Liver (tissue), 3 donors: ENCODE data around the gene PKP4.

Experiments
- CTCF ChIP-seq: fragments of 150-350 bp; IDR thresholded peaks from 2 replicates; pipeline ENCODE4 v1.5.1; 2017; ENCODE audit warnings: improper control_type of control experiment, low read depth, low read length; ENCODE audit not compliant: missing input control
- EGR1 ChIP-seq, 2 donors: IDR thresholded peaks; 2 replicates each; pipeline ENCODE4 v1.6.1; 2016 to 2018; ENCODE audit warnings: antibody characterized with exemption in 2 of 2, low read depth in 2 of 2
- FOXA1 ChIP-seq: IDR thresholded peaks from 2 replicates; pipeline ENCODE4 v1.6.1; 2016; ENCODE audit warnings: antibody characterized with exemption
- FOXA2 ChIP-seq: IDR thresholded peaks from 2 replicates; pipeline ENCODE4 v1.6.1; 2016; ENCODE audit warnings: antibody characterized with exemption
- GABPA ChIP-seq, 2 donors: IDR thresholded peaks in 1 of 2; conservative IDR thresholded peaks in 1 of 2; 2 replicates each; pipeline ENCODE4 v1.6.1; 2016; ENCODE audit warnings: antibody characterized with exemption in 2 of 2, mild to moderate bottlenecking in 1 of 2, moderate library complexity in 1 of 2
- JUND ChIP-seq, 2 donors: IDR thresholded peaks; 2 replicates each; pipeline ENCODE4 v1.6.1; 2016; ENCODE audit warnings: antibody characterized with exemption in 2 of 2
- RAD21 ChIP-seq, 2 donors: IDR thresholded peaks; 2 replicates each; pipeline ENCODE4 v1.6.1; 2016; ENCODE audit warnings: antibody characterized with exemption in 2 of 2, mild to moderate bottlenecking in 2 of 2
- RXRA ChIP-seq, 2 donors: IDR thresholded peaks; 2 replicates each; pipeline ENCODE4 v1.6.1; 2017 to 2018; ENCODE audit warnings: antibody characterized with exemption in 2 of 2, mild to moderate bottlenecking in 1 of 2
- SP1 ChIP-seq: IDR thresholded peaks from 2 replicates; pipeline ENCODE4 v1.6.1; 2018; ENCODE audit warnings: antibody characterized with exemption, mild to moderate bottlenecking
- TAF1 ChIP-seq: conservative IDR thresholded peaks from 2 replicates; pipeline ENCODE4 v1.6.1; 2016; ENCODE audit warnings: antibody characterized with exemption, mild to moderate bottlenecking
- ZBTB33 ChIP-seq: IDR thresholded peaks from 2 replicates; pipeline ENCODE4 v1.6.1; 2016; ENCODE audit warnings: antibody characterized with exemption
- TF ChIP-seq, protein P1 (sequence below): IDR thresholded peaks from 2 replicates; pipeline ENCODE4 v1.6.1; 2016; ENCODE audit warnings: antibody characterized with exemption, mild to moderate bottlenecking
- TF ChIP-seq, protein P2 (sequence below): IDR thresholded peaks from 2 replicates; pipeline ENCODE4 v1.6.1; 2016; ENCODE audit warnings: antibody characterized with exemption
- TF ChIP-seq, protein P3 (sequence below): IDR thresholded peaks from 2 replicates; pipeline ENCODE4 v1.6.1; 2016; ENCODE audit warnings: antibody characterized with exemption
- donor health status: healthy.
- donor health status: healthy.

- no peak for TF ChIP-seq CTCF
- no peak for TF ChIP-seq RAD21 (IDR thresholded peaks at IDR 0.05)
- no peak for TF ChIP-seq GABPA (IDR thresholded peaks at IDR 0.05 in 1 of 2, conservative IDR thresholded peaks at IDR 0.05 in 1 of 2)
- TF ChIP-seq, protein P1, sequence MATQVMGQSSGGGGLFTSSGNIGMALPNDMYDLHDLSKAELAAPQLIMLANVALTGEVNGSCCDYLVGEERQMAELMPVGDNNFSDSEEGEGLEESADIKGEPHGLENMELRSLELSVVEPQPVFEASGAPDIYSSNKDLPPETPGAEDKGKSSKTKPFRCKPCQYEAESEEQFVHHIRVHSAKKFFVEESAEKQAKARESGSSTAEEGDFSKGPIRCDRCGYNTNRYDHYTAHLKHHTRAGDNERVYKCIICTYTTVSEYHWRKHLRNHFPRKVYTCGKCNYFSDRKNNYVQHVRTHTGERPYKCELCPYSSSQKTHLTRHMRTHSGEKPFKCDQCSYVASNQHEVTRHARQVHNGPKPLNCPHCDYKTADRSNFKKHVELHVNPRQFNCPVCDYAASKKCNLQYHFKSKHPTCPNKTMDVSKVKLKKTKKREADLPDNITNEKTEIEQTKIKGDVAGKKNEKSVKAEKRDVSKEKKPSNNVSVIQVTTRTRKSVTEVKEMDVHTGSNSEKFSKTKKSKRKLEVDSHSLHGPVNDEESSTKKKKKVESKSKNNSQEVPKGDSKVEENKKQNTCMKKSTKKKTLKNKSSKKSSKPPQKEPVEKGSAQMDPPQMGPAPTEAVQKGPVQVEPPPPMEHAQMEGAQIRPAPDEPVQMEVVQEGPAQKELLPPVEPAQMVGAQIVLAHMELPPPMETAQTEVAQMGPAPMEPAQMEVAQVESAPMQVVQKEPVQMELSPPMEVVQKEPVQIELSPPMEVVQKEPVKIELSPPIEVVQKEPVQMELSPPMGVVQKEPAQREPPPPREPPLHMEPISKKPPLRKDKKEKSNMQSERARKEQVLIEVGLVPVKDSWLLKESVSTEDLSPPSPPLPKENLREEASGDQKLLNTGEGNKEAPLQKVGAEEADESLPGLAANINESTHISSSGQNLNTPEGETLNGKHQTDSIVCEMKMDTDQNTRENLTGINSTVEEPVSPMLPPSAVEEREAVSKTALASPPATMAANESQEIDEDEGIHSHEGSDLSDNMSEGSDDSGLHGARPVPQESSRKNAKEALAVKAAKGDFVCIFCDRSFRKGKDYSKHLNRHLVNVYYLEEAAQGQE, result no peak
- TF ChIP-seq JUND (IDR thresholded peaks at IDR 0.05), result no peak
- TF ChIP-seq RXRA (IDR thresholded peaks at IDR 0.05), result no peak
- no peak for TF ChIP-seq FOXA1
- TF ChIP-seq, protein P2, sequence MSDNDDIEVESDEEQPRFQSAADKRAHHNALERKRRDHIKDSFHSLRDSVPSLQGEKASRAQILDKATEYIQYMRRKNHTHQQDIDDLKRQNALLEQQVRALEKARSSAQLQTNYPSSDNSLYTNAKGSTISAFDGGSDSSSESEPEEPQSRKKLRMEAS, result no peak
- no peak for TF ChIP-seq TAF1
- no peak for TF ChIP-seq EGR1 (IDR thresholded peaks at IDR 0.05; ENCODE audit: low read depth in 2 of 2)
- TF ChIP-seq, protein P3, sequence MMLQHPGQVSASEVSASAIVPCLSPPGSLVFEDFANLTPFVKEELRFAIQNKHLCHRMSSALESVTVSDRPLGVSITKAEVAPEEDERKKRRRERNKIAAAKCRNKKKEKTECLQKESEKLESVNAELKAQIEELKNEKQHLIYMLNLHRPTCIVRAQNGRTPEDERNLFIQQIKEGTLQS, result no peak
- no peak for TF ChIP-seq SP1
- no peak for TF ChIP-seq ZBTB33
- no peak for TF ChIP-seq FOXA2
These were observed 118.4 kb downstream of the PKP4 start for GRCh38 chr2:158575051-158575635.
